COR-L47 (cell line): ENCODE data around the gene GRM5.
"Not testable (repeated sequence)": the region's sequence is repeated elsewhere in the genome, so short reads cannot be mapped to it uniquely, and the experiment has no call there.

Experiments used
- DNase-seq: peaks from one replicate; lab custom pipeline; 2025; lab: John Stamatoyannopoulos, UW

The GRM5 gene

GRCh38 chr11:88536616-88537265 is 529.0 kb downstream of the GRM5 start:
- no peak for DNase-seq

- DNase-seq, result no peak
These were observed 529.8 kb downstream of the GRM5 start for GRCh38 chr11:88535916-88536547.

DNA sequence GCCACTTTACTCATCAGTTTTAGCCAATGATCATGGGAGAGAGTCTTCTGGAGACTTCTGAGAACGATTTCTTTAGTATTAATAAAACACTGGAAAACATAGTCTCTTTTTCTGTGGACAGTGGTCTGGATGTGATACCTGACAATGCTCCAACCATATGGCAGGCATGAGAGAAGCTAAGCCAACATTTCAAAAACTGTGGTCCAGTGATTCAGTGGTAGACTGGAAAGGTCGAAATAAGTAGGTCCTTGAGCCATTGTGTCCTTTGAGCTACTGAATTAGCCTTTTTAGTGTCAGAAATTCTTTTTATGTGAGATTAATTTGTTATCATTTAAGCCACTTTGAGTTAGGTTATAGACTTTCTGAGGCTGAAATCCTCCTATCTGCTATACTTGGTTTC is 530.5 kb downstream of the GRM5 start:
- DNase-seq, result no peak

GRCh38 chr11:88534706-88535105 is 531.1 kb downstream of the GRM5 start:
- not testable (repeated sequence) for DNase-seq

GRCh38 chr11:88534185-88534584 is 531.6 kb downstream of the GRM5 start:
- DNase-seq, result no peak

DNA sequence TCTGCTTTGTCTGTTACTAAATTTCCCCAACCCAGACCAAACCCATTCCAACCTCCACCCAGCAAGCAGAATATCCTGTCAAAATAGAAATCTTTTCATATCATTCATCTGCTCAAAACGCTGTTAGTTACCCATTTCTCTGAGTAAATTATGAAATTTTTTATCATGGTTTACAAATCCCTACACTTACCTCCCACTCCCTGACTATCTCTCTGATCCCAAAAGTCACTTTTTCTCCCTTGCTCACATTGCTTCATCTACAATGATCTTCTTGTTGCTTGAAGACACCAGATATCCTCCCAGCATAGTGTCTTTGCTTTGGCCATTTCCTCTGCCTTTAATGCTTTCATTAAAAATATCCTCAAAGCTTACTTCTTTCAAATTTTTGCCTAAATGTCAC is 532.8 kb downstream of the GRM5 start:
- no peak for DNase-seq

DNA sequence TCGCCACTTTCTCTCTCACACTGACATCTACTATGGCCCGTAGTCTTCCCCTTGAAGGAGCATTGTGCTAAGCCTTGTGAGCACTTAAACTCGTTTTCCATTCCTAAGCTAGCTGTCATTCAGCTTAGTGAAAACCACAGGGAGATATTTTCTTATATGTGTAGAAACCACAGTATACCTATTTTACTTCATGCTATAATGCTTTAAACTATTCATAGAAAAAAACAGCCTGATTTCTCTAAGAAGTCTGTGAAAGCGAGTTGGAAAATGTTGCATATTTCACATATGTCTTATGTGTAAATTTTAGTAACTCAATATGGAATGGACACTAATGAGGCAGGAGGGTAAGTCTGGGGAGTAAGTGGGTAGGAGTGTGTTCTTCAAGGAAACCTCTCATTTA is 534.0 kb downstream of the GRM5 start:
- DNase-seq, result no peak

DNA sequence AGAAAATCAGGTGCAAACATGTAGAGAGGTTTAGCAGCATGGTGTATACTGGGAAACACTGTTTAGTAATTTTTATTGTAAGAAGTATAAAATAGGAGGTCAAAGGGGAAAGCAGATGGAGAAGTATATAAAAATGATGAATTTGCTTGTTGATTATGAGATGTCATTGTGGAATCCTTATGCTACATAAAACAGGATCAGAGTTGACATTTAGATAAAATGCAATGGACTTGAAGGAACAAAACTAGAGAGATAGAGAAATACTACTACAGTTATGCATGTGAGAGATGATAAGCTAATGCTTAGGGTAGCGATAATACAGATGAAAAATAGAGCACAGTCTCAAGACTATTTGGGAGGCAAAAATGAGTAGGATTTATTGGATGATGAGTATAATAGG is 536.4 kb downstream of the GRM5 start:
- no peak for DNase-seq

DNA sequence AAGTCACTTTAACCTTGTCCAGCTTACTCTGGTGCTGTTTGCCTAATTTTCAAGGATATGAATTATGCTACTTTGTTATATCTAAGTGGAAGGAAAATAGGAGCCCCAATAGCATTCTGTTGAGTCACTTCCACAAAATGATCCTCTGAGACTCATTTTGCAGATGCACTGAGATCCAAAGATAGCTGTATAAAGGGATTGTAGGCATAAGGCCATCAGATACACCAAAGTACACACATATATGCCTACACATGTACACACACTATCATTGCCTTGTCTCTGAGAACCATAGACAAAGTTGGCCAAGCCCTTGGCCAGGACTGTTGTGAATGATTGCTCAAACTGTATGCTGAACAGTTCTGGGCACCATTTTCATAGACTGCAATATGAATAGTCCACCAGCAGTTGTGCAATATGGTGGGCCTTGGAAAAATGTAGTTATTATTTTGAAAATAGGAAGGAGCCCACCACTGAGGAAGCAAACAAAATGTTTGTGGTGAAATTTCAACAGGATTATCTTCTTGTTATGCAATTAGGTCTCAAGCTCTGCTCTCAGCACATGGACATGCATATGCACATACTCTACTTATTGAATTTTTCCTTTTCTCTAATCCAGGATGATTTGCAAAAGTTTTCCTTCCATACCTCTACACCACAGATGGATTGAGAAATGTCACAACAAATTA is 542.3 kb downstream of the GRM5 start:
- DNase-seq, result no peak

GRCh38 chr11:88522624-88523385 is 543.0 kb downstream of the GRM5 start:
- no peak for DNase-seq

DNA sequence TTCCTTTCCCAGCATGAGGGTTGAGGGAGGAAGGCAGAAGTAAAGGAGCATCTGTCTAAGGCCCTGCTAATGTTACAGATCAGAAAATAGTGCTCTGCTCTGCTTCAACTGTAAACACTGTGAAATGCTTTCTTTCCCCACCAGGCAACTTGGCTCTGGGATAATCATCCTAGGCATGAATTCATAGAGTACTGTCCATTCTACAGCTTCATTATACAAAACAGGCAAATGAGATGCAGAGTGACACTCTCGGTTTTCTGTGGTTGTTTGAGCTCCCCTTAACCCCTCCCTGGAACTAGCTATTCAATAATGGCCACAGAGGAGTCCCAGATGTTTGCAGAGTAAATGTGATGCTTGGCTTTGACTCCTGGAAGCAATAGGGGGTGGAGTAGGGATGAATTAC is 544.0 kb downstream of the GRM5 start:
- DNase-seq, result no peak

GRCh38 chr11:88521399-88521798 is 544.4 kb downstream of the GRM5 start:
- DNase-seq, result no peak

GRCh38 chr11:88520391-88520790 is 545.4 kb downstream of the GRM5 start:
- no peak for DNase-seq

DNA sequence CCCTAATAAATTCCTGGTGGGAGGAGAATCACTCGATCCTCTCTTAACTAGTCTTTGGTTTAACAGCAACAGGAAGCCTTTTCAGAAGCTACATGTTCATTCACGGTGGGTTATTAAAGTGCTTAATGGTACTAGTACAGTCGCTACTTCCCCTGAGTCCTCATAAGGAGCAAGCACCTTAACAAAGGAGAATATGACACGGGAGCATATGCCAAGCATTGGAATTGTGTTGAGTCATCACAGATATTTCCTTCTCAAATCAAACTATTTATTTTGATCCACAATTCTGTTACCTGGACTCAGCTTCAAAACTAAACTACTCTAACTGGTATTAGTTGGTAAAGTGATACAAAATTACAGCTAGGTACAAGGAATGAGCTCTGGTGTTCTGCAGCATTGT is 550.8 kb downstream of the GRM5 start:
- DNase-seq, result no peak

DNA sequence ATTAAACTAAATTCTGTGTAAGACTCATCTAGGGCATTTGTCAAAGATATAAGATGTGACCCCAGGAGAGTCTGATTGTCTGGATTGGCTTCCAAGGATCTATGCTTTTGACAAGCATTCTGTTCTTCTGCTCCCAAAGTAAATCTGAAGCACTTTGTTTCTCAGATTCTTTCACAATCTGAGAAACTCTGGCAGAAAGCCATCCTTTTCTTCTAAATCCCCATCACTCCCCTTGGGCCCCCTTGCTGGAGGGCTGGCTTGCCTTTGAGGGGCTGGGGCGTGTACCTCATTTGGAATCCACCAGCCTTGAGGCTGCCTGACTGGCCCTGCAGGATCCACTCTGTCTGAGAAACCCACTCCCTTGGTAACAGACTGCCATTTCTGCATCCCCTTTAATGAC is 554.8 kb downstream of the GRM5 start:
- no peak for DNase-seq

DNA sequence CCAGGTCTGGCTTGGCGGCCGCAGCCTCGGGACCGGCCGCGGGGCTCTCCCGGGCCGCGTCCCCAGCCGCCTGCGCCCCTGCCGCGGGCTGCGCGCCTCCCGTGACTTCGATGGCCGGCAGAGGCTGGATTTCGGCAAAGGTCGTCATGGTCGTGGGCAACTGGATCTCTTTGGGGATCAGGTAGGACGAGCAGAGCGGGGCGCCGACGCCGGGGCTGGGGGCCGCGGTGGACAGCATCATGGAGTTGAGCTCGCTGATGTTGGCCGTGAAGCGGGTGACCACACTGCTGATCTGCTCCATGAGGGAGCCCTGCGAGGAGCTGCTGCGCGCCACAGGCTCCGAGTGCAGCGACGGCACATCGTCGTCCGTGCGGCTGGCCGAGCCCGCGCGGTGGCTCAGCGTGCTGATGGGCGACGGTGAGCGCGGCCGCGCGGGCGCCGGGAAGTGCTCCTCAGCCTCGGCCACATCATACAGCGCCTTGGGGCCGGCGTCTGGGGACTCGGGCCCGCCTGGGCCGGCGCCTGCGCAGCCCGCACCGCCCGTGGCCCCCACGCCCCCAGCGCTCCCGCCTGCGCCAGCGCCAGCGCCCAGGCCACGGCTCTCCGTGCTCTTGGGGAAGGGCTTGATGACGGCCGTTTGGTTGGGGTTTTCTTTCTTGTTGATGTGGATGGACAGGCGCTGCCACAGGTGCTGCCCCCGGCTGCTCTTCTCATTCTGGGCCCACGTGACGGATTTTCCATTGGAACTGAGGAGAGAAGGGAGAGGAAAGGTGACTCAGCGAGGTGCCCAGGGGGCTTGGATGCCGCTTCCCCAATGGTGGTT is 556.8 kb downstream of the GRM5 start:
- no peak for DNase-seq

- no peak for DNase-seq
These were observed 557.4 kb downstream of the GRM5 start for GRCh38 chr11:88508418-88508758.

- DNase-seq, result no peak
These were observed 557.9 kb downstream of the GRM5 start for GRCh38 chr11:88507771-88508417.

DNA sequence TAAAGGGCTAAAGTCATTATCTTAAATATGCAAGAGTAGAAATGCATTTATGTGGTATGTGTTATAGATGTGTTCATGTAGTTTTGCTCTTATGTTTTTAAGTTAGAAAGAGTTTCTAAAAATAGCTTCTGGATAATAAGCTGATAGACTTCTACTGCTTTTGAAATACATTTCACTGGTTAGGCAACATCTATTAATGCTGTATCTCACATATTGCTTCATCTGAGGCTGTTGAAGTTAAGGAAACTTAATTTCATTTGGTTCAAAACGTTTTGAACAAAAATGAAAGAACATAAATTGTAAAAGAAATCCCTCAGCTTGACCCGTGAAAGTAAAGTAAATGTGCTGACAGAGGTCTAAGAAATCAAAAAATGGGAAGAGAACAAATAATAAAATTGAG is 564.2 kb downstream of the GRM5 start:
- no peak for DNase-seq

DNA sequence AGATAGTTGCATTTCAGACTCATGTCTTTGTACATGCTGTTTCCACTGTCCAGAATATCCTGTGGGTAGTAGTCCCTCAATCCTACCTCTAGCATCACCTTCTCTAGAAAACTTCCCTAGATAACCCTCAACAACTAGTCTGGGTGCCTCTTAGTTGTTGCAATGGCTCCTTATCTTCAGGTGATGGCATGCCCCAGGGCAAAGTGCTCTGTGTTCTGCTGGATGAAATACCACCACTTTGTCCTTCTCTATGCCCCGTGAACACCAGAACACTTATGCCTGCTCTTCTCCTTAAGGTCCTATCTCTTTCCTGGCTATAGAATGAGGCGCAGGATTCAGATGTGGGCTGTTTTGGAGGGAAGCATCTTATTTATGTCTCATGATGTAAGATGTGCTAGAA is 569.9 kb downstream of the GRM5 start:
- DNase-seq, result no peak

- no peak for DNase-seq
These were observed 570.9 kb downstream of the GRM5 start for GRCh38 chr11:88494848-88495247.

DNA sequence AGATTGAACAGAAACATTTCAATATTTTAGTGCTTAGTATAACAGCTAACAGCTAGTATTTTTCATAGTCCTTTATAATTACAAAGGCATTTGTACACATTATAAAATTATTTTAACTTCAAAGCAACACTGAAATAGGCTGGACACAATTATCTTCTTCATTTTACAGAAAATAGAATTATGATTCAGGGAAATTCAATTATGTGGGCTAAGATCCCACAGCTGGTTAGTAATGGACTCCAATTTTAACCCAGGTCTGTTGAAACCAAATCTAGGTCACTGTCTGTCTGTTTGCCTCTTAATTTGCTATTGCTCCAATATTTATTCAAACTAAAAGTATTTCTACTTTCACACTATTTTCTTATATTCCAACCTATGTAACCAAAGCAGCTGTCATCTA is 574.1 kb downstream of the GRM5 start:
- DNase-seq, result no peak
